ENCODE data around the gene HOXD1. TPM values are rescaled to one million over a fixed set of nuclear protein-coding genes. Genes with fewer than 3 reads are reported as not detected.

Gene HOXD1
- total and polyA plus RNA-seq, 2 donors (not counting 1 experiment from before 2014, with no cell fraction given) = not detected

- peaks cover 51% of the 10 kb centered on the region for H3K27me3 ChIP-seq (ENCODE audit: control insufficient read depth, insufficient read depth, low read length)
These were observed 43.1 kb upstream of the HOXD1 start for GRCh38 chr2:176145085-176145969.

GRCh38 chr2:176146101-176146500, 42.4 kb upstream of the HOXD1 start:
- Histone ChIP-seq H4K20me1 (ENCODE audit: control insufficient read depth, extremely low read depth, insufficient read depth, low read length) (no peaks in the 10 kb centered on the region), H3K36me3 (ENCODE audit: control insufficient read depth, insufficient read depth, low read length) (no peaks in the 10 kb centered on the region), H3K4me2 (ENCODE audit: extremely low read depth, insufficient read depth, low read length) (no peak overlapping the region), H3K9ac (ENCODE audit: insufficient read depth, low read length) (no peak overlapping the region), H3K4me3 (replicated peaks in 1 of 4; ENCODE audit: control extremely low read depth in 1 of 4, insufficient read depth in 1 of 4, low read depth in 3 of 4, low read length in 4 of 4) (no peak overlapping the region), H3K79me2 (ENCODE audit: control insufficient read depth, insufficient read depth, low read length) (no peaks in the 10 kb centered on the region), H3K27ac (ENCODE audit: insufficient read depth, low read length) (no peak overlapping the region), H3K4me1 (ENCODE audit: control insufficient read depth, extremely low read depth, insufficient read depth, low read length) (no peaks in the 10 kb centered on the region), H3K9me3 (ENCODE audit: control insufficient read depth, insufficient read depth, low read depth, low read length) (no peaks in the 10 kb centered on the region), H2AFZ (ENCODE audit: low read length) (no peak overlapping the region), H3K27me3 (ENCODE audit: control insufficient read depth, insufficient read depth, low read length) (peaks cover 55% of the 10 kb centered on the region)
- TF ChIP-seq EZH2 (IDR thresholded peaks at IDR 0.05; ENCODE audit: low read length, missing control alignments) = no peak
- TF ChIP-seq, protein P1, sequence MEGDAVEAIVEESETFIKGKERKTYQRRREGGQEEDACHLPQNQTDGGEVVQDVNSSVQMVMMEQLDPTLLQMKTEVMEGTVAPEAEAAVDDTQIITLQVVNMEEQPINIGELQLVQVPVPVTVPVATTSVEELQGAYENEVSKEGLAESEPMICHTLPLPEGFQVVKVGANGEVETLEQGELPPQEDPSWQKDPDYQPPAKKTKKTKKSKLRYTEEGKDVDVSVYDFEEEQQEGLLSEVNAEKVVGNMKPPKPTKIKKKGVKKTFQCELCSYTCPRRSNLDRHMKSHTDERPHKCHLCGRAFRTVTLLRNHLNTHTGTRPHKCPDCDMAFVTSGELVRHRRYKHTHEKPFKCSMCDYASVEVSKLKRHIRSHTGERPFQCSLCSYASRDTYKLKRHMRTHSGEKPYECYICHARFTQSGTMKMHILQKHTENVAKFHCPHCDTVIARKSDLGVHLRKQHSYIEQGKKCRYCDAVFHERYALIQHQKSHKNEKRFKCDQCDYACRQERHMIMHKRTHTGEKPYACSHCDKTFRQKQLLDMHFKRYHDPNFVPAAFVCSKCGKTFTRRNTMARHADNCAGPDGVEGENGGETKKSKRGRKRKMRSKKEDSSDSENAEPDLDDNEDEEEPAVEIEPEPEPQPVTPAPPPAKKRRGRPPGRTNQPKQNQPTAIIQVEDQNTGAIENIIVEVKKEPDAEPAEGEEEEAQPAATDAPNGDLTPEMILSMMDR (conservative IDR thresholded peaks at IDR 0.05 in 1 of 2, IDR thresholded peaks at IDR 0.05 in 1 of 2; ENCODE audit: low read depth in 1 of 2, low read length in 2 of 2) = no peak
- DNase-seq (ENCODE audit: low read depth in 2 of 2) = no peak

More at GRCh38 chr2:176145085-176145969, 43.1 kb upstream of the HOXD1 start:
- no peak for TF ChIP-seq EZH2 (IDR thresholded peaks at IDR 0.05; ENCODE audit: low read length, missing control alignments)
- TF ChIP-seq, protein P1 (conservative IDR thresholded peaks at IDR 0.05 in 1 of 2, IDR thresholded peaks at IDR 0.05 in 1 of 2; ENCODE audit: low read depth in 1 of 2, low read length in 2 of 2) = no peak
- DNase-seq (ENCODE audit: low read depth in 2 of 2) = no peak
- H3K9ac ChIP-seq (ENCODE audit: insufficient read depth, low read length) = no peak overlapping the region
- H3K4me1 ChIP-seq (ENCODE audit: control insufficient read depth, extremely low read depth, insufficient read depth, low read length) = no peaks in the 10 kb centered on the region
- H3K9me3 ChIP-seq (ENCODE audit: control insufficient read depth, insufficient read depth, low read depth, low read length) = no peaks in the 10 kb centered on the region
- no peak overlapping the region for H3K27ac ChIP-seq (ENCODE audit: insufficient read depth, low read length)
- no peaks in the 10 kb centered on the region for H4K20me1 ChIP-seq (ENCODE audit: control insufficient read depth, extremely low read depth, insufficient read depth, low read length)
- no peak overlapping the region for H3K4me3 ChIP-seq (replicated peaks in 1 of 4; ENCODE audit: control extremely low read depth in 1 of 4, insufficient read depth in 1 of 4, low read depth in 3 of 4, low read length in 4 of 4)
- no peaks in the 10 kb centered on the region for H3K36me3 ChIP-seq (ENCODE audit: control insufficient read depth, insufficient read depth, low read length)
- H3K79me2 ChIP-seq (ENCODE audit: control insufficient read depth, insufficient read depth, low read length) = no peaks in the 10 kb centered on the region
- H3K4me2 ChIP-seq (ENCODE audit: extremely low read depth, insufficient read depth, low read length) = no peak overlapping the region
- H2AFZ ChIP-seq (ENCODE audit: low read length) = no peak overlapping the region

GRCh38 chr2:176146645-176147044, 41.8 kb upstream of the HOXD1 start:
- Histone ChIP-seq H3K36me3 (ENCODE audit: control insufficient read depth, insufficient read depth, low read length) (no peaks in the 10 kb centered on the region), H3K27me3 (ENCODE audit: control insufficient read depth, insufficient read depth, low read length) (peaks cover 58% of the 10 kb centered on the region), H2AFZ (ENCODE audit: low read length) (no peak overlapping the region), H3K9ac (ENCODE audit: insufficient read depth, low read length) (no peak overlapping the region), H3K4me1 (ENCODE audit: control insufficient read depth, extremely low read depth, insufficient read depth, low read length) (no peaks in the 10 kb centered on the region), H3K9me3 (ENCODE audit: control insufficient read depth, insufficient read depth, low read depth, low read length) (no peaks in the 10 kb centered on the region), H4K20me1 (ENCODE audit: control insufficient read depth, extremely low read depth, insufficient read depth, low read length) (no peaks in the 10 kb centered on the region), H3K4me2 (ENCODE audit: extremely low read depth, insufficient read depth, low read length) (no peak overlapping the region), H3K27ac (ENCODE audit: insufficient read depth, low read length) (no peak overlapping the region), H3K4me3 (replicated peaks in 1 of 4; ENCODE audit: control extremely low read depth in 1 of 4, insufficient read depth in 1 of 4, low read depth in 3 of 4, low read length in 4 of 4) (no peak overlapping the region), H3K79me2 (ENCODE audit: control insufficient read depth, insufficient read depth, low read length) (no peaks in the 10 kb centered on the region)
- DNase-seq (ENCODE audit: low read depth in 2 of 2) = no peak
- TF ChIP-seq EZH2 (IDR thresholded peaks at IDR 0.05; ENCODE audit: low read length, missing control alignments) = no peak
- TF ChIP-seq, protein P1 (conservative IDR thresholded peaks at IDR 0.05 in 1 of 2, IDR thresholded peaks at IDR 0.05 in 1 of 2; ENCODE audit: low read depth in 1 of 2, low read length in 2 of 2) = no peak

All from fibroblast of lung (primary cell).